Measurements from ENCODE around the gene IGFBP6.

DNA sequence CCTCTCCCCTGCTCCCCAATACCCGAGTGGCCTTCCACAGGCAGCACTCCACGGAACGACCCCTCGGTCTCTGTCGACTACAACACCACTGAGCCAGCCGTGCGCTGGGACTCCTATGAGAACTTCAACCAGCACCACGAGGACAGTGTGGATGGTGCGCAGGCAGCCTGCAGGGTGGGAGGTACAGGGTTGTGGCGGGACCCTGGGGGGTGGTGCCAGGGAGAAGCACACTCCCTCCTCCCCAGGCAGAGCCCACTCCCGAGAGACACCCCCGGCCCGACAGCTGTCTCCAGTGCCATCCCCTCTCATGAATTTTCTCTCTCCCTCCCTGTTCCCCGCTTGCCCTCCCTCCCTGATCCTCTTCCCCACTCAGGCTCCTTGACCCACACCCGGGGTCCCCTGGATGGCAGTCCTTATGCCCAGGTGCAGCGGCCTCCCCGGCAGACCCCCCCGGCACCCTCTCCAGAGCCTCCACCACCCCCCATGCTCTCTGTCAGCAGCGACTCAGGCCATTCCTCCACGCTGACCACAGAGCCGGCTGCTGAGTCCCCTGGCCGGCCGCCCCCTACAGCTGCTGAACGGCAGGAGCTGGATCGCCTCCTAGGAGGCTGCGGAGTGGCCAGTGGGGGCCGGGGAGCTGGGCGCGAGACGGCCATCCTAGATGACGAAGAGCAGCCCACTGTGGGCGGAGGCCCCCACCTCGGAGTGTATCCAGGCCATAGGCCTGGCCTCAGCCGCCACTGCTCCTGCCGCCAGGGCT is 38.6 kb upstream of the IGFBP6 start:
- TF ChIP-seq GATA3 (IDR thresholded peaks at IDR 0.05; ENCODE audit: low read depth, low read length) (no peak), GATA2 (IDR thresholded peaks at IDR 0.05; ENCODE audit: low read depth, low read length) (no peak)

Measured in SH-SY5Y (cell line).